Ishikawa (cell line): Measurements from ENCODE around the gene ZNF296.

Experiments
- CEBPB ChIP-seq: IDR thresholded peaks from 2 replicates; pipeline ENCODE4 v1.6.1; 2012
- CREB1 ChIP-seq: IDR thresholded peaks from 2 replicates; pipeline ENCODE4 v1.6.1; 2012; ENCODE audit warnings: low read depth
- EGR1 ChIP-seq: IDR thresholded peaks from 2 replicates; pipeline ENCODE4 v1.6.1; 2012
- EP300 ChIP-seq: IDR thresholded peaks from 2 replicates; pipeline ENCODE4 v1.6.1; 2012; ENCODE audit warnings: borderline replicate concordance
- FOXM1 ChIP-seq: IDR thresholded peaks from 2 replicates; pipeline ENCODE4 v1.6.1; 2012; ENCODE audit warnings: low read depth, borderline replicate concordance
- MAX ChIP-seq: IDR thresholded peaks from 2 replicates; pipeline ENCODE4 v1.6.1; 2012
- NFIC ChIP-seq: IDR thresholded peaks from 2 replicates; pipeline ENCODE4 v1.6.1; 2012
- RAD21 ChIP-seq: IDR thresholded peaks from 2 replicates; pipeline ENCODE4 v1.6.1; 2012; ENCODE audit warnings: low read depth
- REST ChIP-seq: IDR thresholded peaks from 2 replicates; pipeline ENCODE4 v1.6.1; 2012; ENCODE audit warnings: low read depth, mild to moderate bottlenecking
- TAF1 ChIP-seq: IDR thresholded peaks from 2 replicates; pipeline ENCODE4 v1.6.1; 2012; ENCODE audit warnings: low read depth, mild to moderate bottlenecking
- TCF12 ChIP-seq: IDR thresholded peaks from 2 replicates; pipeline ENCODE4 v1.6.1; 2012; ENCODE audit warnings: low read depth
- TEAD4 ChIP-seq: IDR thresholded peaks from 2 replicates; pipeline ENCODE4 v1.6.1; 2012
- USF1 ChIP-seq: IDR thresholded peaks from 2 replicates; pipeline ENCODE4 v1.6.1; 2012
- YY1 ChIP-seq: IDR thresholded peaks from 2 replicates; pipeline ENCODE4 v1.6.1; 2012; ENCODE audit warnings: low read depth
- ZBTB7A ChIP-seq: IDR thresholded peaks from 2 replicates; pipeline ENCODE4 v1.6.1; 2012; ENCODE audit warnings: low read depth

ZNF296 gene

GRCh38 chr19:45103156-45103507, 26.9 kb upstream of the ZNF296 start:
- TF ChIP-seq TAF1, result no peak
- no peak for TF ChIP-seq FOXM1
- TF ChIP-seq CEBPB, result no peak
- TF ChIP-seq TEAD4, result no peak
- TF ChIP-seq ZBTB7A, result no peak
- no peak for TF ChIP-seq REST
- TF ChIP-seq EP300, result no peak
- no peak for TF ChIP-seq RAD21
- TF ChIP-seq YY1, result no peak
- TF ChIP-seq EGR1, result no peak
- TF ChIP-seq CREB1, result no peak
- TF ChIP-seq MAX, result no peak
- no peak for TF ChIP-seq USF1
- TF ChIP-seq NFIC, result no peak
- TF ChIP-seq TCF12, result no peak

- no peak for TF ChIP-seq TCF12
- no peak for TF ChIP-seq CREB1
- no peak for TF ChIP-seq EGR1
- no peak for TF ChIP-seq ZBTB7A
- no peak for TF ChIP-seq RAD21
- TF ChIP-seq USF1, result no peak
- TF ChIP-seq TEAD4, result no peak
- TF ChIP-seq YY1, result no peak
- no peak for TF ChIP-seq TAF1
- TF ChIP-seq FOXM1, result no peak
- TF ChIP-seq MAX, result no peak
- no peak for TF ChIP-seq CEBPB
- TF ChIP-seq REST, result no peak
- no peak for TF ChIP-seq NFIC
- no peak for TF ChIP-seq EP300
Observed at GRCh38 chr19:45102481-45102880, 26.2 kb upstream of the ZNF296 start.

GRCh38 chr19:45101806-45102205, 25.5 kb upstream of the ZNF296 start:
- TF ChIP-seq NFIC (no peak), TEAD4 (no peak), CEBPB (no peak), TCF12 (no peak), USF1 (no peak), MAX (no peak), TAF1 (no peak), EGR1 (no peak), EP300 (no peak), CREB1 (no peak)

GRCh38 chr19:45100846-45101252, 24.6 kb upstream of the ZNF296 start:
- TF ChIP-seq EGR1, result no peak
- no peak for TF ChIP-seq NFIC
- TF ChIP-seq RAD21, result no peak
- no peak for TF ChIP-seq TAF1
- TF ChIP-seq TEAD4, result no peak
- no peak for TF ChIP-seq TCF12
- TF ChIP-seq ZBTB7A, result no peak
- TF ChIP-seq FOXM1, result no peak
- TF ChIP-seq CREB1, result no peak
- no peak for TF ChIP-seq EP300

- no peak for TF ChIP-seq NFIC
- TF ChIP-seq YY1, result no peak
- no peak for TF ChIP-seq TAF1
- TF ChIP-seq TEAD4, result no peak
- TF ChIP-seq CREB1, result no peak
- TF ChIP-seq FOXM1, result no peak
- no peak for TF ChIP-seq REST
- no peak for TF ChIP-seq ZBTB7A
- no peak for TF ChIP-seq RAD21
- no peak for TF ChIP-seq EGR1
- TF ChIP-seq CEBPB, result no peak
Observed at GRCh38 chr19:45100201-45100600, 23.9 kb upstream of the ZNF296 start.
